NCI-H748 (cell line): ENCODE data around the gene VDAC2.
A peak's percentile ranks its signal among the peaks of the same experiment; 100 is the strongest.
"Not testable (repeated sequence)": the region's sequence is repeated elsewhere in the genome, so short reads cannot be mapped to it uniquely, and the experiment has no call there.

ENCODE experiments used
- DNase-seq: peaks from one replicate; lab custom pipeline; 2025; ENCODE audit not compliant: unreplicated experiment; lab: John Stamatoyannopoulos, UW

Gene VDAC2

GRCh38 chr10:75210282-75211006 is at the start of gene VDAC2:
TSS of gene VDAC2 (plus strand) at chr10:75210796. CDS start at chr10:75211159, 363 bp downstream.
- DNase-seq: peak; percentile 81

GRCh38 chr10:75165684-75166622 is 44.6 kb upstream of the VDAC2 start:
- DNase-seq: no peak

GRCh38 chr10:75166623-75166972 is 44.0 kb upstream of the VDAC2 start:
- DNase-seq: no peak

GRCh38 chr10:75168275-75168674 is 42.3 kb upstream of the VDAC2 start:
- no peak for DNase-seq

- DNase-seq: no peak
Observed at GRCh38 chr10:75170215-75170614, 40.4 kb upstream of the VDAC2 start.

GRCh38 chr10:75175046-75175445 is 35.5 kb upstream of the VDAC2 start:
- no peak for DNase-seq

- no peak for DNase-seq
Observed at GRCh38 chr10:75176046-75176445, 34.5 kb upstream of the VDAC2 start.

GRCh38 chr10:75176736-75177135 is 33.9 kb upstream of the VDAC2 start:
- no peak for DNase-seq

GRCh38 chr10:75179657-75180177 is 30.9 kb upstream of the VDAC2 start:
- no peak for DNase-seq

- DNase-seq: no peak
Observed at GRCh38 chr10:75180592-75180991, 30.0 kb upstream of the VDAC2 start.

- no peak for DNase-seq
Observed at GRCh38 chr10:75181073-75181472, 29.5 kb upstream of the VDAC2 start.

- no peak for DNase-seq
Observed at GRCh38 chr10:75186310-75186709, 24.3 kb upstream of the VDAC2 start.

GRCh38 chr10:75187961-75188426 is 22.6 kb upstream of the VDAC2 start:
- DNase-seq: peak; percentile 36

- not testable (repeated sequence) for DNase-seq
Observed at GRCh38 chr10:75188522-75188921, 22.1 kb upstream of the VDAC2 start.

- no peak for DNase-seq
Observed at GRCh38 chr10:75189266-75190096, 21.1 kb upstream of the VDAC2 start.

- DNase-seq: no peak
Observed at GRCh38 chr10:75191821-75192568, 18.6 kb upstream of the VDAC2 start.

- DNase-seq: not testable (repeated sequence)
Observed at GRCh38 chr10:75194625-75195024, 16.0 kb upstream of the VDAC2 start.

GRCh38 chr10:75195035-75195763 is 15.4 kb upstream of the VDAC2 start:
- no peak for DNase-seq

GRCh38 chr10:75197066-75197465 is 13.5 kb upstream of the VDAC2 start:
- DNase-seq: no peak

GRCh38 chr10:75197906-75198305 is 12.7 kb upstream of the VDAC2 start:
- DNase-seq: no peak
